Measurements from ENCODE around the gene ASIC4. TPM values are rescaled to one million over a fixed set of nuclear protein-coding genes. Genes with fewer than 3 reads are reported as not detected.
A peak's percentile ranks its signal among the peaks of the same experiment; 100 is the strongest.

Gene ASIC4
- total and polyA plus RNA-seq, 9 of the 15 experiments (the other 6 are each of a cell fraction or from before 2014, with no cell fraction given) = 0.07 to 19.2 (median 4.8) TPM

DNA sequence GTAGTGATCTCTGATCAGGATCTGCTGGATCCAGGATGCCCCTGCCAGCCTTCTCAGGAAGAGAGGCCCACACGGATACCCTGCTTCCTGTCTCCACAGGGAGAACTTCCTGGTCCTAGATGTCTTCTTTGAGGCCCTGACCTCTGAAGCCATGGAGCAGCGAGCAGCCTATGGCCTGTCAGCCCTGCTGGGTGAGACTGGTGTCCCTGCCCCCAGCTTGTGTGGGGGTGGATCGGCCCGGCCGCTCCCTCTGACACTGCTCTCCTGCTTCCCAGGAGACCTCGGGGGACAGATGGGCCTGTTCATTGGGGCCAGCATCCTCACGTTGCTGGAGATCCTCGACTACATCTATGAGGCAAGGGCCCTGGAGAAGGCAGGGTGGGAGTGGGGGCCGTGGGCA is 22.7 kb downstream of the ASIC4 start:
- Histone ChIP-seq H3K79me2 (ENCODE audit: control insufficient read depth, insufficient read depth, low read length) (peaks cover 19% of the 10 kb centered on the region), H3K36me3 (ENCODE audit: control insufficient read depth, insufficient read depth, low read length) (peaks cover 61% of the 10 kb centered on the region; the same call in 2 of the 3 replicates), H3K27me3 (ENCODE audit: control insufficient read depth in 2 of 2, insufficient read depth in 2 of 2, low read length in 2 of 2) (no peaks in the 10 kb centered on the region), H3K9ac (ENCODE audit: insufficient read depth in 1 of 2, low read depth in 2 of 2, low read length in 2 of 2) (peak overlapping the region in 1 of 2 experiments; percentile 58; a peak in 1 of 4 replicates), H2AFZ (ENCODE audit: low read depth, low read length) (no peak overlapping the region), H3K9me1 (ENCODE audit: control insufficient read depth, insufficient read depth, low read length) (no peaks in the 10 kb centered on the region), H3K4me1 (replicated peaks in 1 of 2; ENCODE audit: control insufficient read depth in 2 of 2, insufficient read depth in 2 of 2, low read length in 2 of 2) (peaks cover 0 to 55% of the 10 kb centered on the region in 2 experiments; a peak in 3 of 5 replicates), H3K4me2 (ENCODE audit: insufficient read depth, low read length) (no peak overlapping the region), H3K27ac (ENCODE audit: extremely low read depth, low read depth, low read length) (no peak overlapping the region), H3K9me3 (replicated peaks; ENCODE audit: control insufficient read depth, insufficient read depth, low read depth, low read length) (no peaks in the 10 kb centered on the region), H4K20me1 (replicated peaks; ENCODE audit: control insufficient read depth, insufficient read depth, low read length) (peaks cover 18% of the 10 kb centered on the region; the same call in 1 of the 2 replicates), H3K4me3 (no peak overlapping the region)
- BruUV-seq (replicated peaks) = no TSS peak
- intact Hi-C loops (cut with micrococcal nuclease) = no loop called here
- WGBS (ENCODE audit: insufficient coverage, low coverage, missing lambda C conversion rate) = 57% methylated on average over 4 of the region's 9 CpGs
- DNase-seq (ENCODE audit: extremely low read depth in 1 of 4, low spot score in 3 of 4) = no peak
- POLR2A ChIA-PET = interaction anchor here (0.6 to 1.0 kb wide), 4 partner anchors 15 to 106 kb away, joined by 3 to 4 read pairs (median 3); no protein-coding TSS in a partner anchor
- FAIRE-seq = no peak
- in situ Hi-C loops (cut with MboI) = no loop called here
- no peak for ATAC-seq
- CTCF ChIA-PET (ENCODE audit: low intra/inter-chr PET ratio) = no interaction called here
- TF ChIP-seq RUNX1 (IDR thresholded peaks at IDR 0.05; ENCODE audit: low read depth) = no peak
- peak; percentile 59 for TF ChIP-seq EGR1 (conservative IDR thresholded peaks at IDR 0.05)
- no peak for TF ChIP-seq TCF3 (CRISPR knock-in tag; IDR thresholded peaks at IDR 0.05)
- TF ChIP-seq LCOR (CRISPR knock-in tag; IDR thresholded peaks at IDR 0.05) = no peak

DNA sequence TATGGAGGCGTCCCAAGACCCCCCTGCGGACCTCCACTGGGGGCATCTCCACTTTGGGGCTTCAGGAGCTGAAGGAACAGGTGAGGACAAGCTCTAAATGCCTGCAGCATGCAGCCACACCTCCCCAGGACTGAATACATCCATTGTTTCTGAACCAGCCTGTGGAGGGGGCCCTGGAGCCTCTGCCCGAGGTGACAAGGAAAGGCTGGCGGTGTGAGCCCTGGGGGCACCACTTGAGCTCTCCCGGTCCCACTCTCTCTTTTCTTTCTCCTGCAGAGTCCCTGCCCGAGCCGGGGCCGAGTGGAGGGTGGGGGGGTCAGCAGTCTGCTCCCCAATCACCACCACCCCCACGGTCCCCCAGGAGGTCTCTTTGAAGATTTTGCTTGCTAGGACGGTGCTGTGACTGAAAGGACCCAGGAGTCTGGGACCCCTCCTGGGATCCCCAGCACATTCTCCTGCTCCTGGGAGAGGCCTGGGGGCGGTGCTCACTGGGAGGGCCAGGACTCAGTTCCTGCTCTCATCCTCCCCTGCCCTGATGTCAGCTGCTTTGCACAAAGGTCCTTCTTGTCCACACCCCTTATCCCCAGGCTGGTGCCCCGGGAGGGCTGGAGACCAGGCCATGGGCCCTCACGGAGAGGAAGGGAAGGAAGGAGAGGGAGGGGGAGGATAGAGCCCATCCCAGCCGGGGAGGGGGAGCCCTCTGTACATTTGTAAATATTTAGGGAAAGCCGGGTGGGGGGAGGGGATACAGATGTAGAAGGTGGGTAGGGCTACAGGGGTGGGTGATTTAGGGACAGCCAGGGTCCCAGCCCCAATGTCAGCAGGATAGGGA is 23.6 kb downstream of the ASIC4 start:
- H3K4me2 ChIP-seq (ENCODE audit: insufficient read depth, low read length) = no peak overlapping the region
- peaks cover 18% of the 10 kb centered on the region for H3K79me2 ChIP-seq (ENCODE audit: control insufficient read depth, insufficient read depth, low read length)
- DNase-seq (ENCODE audit: extremely low read depth in 1 of 4, low spot score in 3 of 4) (no peak), FAIRE-seq (no peak), ATAC-seq (no peak)
- peak overlapping the region in 1 of 2 experiments; percentile 74; a peak in 2 of 4 replicates for H3K9ac ChIP-seq (ENCODE audit: insufficient read depth in 1 of 2, low read depth in 2 of 2, low read length in 2 of 2)
- WGBS (ENCODE audit: insufficient coverage, low coverage, missing lambda C conversion rate) = 73% methylated on average over 7 of the region's 15 CpGs
- no peaks in the 10 kb centered on the region for H3K9me3 ChIP-seq (replicated peaks; ENCODE audit: control insufficient read depth, insufficient read depth, low read depth, low read length)
- no peaks in the 10 kb centered on the region for H3K27me3 ChIP-seq (ENCODE audit: control insufficient read depth in 2 of 2, insufficient read depth in 2 of 2, low read length in 2 of 2)
- in situ Hi-C loops (cut with MboI) (no loop called here), intact Hi-C loops (cut with micrococcal nuclease) (no loop called here)
- H2AFZ ChIP-seq (ENCODE audit: low read depth, low read length) = no peak overlapping the region
- no peaks in the 10 kb centered on the region for H3K9me1 ChIP-seq (ENCODE audit: control insufficient read depth, insufficient read depth, low read length)
- peaks cover 0 to 54% of the 10 kb centered on the region in 2 experiments; a peak in 3 of 5 replicates for H3K4me1 ChIP-seq (replicated peaks in 1 of 2; ENCODE audit: control insufficient read depth in 2 of 2, insufficient read depth in 2 of 2, low read length in 2 of 2)
- H3K4me3 ChIP-seq = no peak overlapping the region
- CTCF ChIA-PET (ENCODE audit: low intra/inter-chr PET ratio) = interaction anchor here (0.8 kb wide), 1 partner anchor 57 kb away, joined by 3 read pairs; no protein-coding TSS in a partner anchor
- peaks cover 18% of the 10 kb centered on the region; the same call in 1 of the 2 replicates for H4K20me1 ChIP-seq (replicated peaks; ENCODE audit: control insufficient read depth, insufficient read depth, low read length)
- peaks cover 51% of the 10 kb centered on the region; the same call in 2 of the 3 replicates for H3K36me3 ChIP-seq (ENCODE audit: control insufficient read depth, insufficient read depth, low read length)
- BruUV-seq (replicated peaks) = no TSS peak
- H3K27ac ChIP-seq (ENCODE audit: extremely low read depth, low read depth, low read length) = no peak overlapping the region
- POLR2A ChIA-PET = interaction anchor here (0.5 to 1.1 kb wide), 3 partner anchors 14 to 164 kb away, joined by 3 read pairs; no protein-coding TSS in a partner anchor
- no peak for TF ChIP-seq SMARCE1 (IDR thresholded peaks at IDR 0.05)
- TF ChIP-seq COPS2 (conservative IDR thresholded peaks at IDR 0.05) = no peak
- TF ChIP-seq USF2 (CRISPR knock-in tag; IDR thresholded peaks at IDR 0.05) = no peak
- no peak for TF ChIP-seq SIN3B (IDR thresholded peaks at IDR 0.05; ENCODE audit: low read depth)
- TF ChIP-seq ZNF277 (CRISPR knock-in tag; IDR thresholded peaks at IDR 0.05; ENCODE audit: borderline replicate concordance) = no peak
- TF ChIP-seq HNRNPH1 (optimal IDR thresholded peaks at IDR 0.05; ENCODE audit: low read depth, low read length) = no peak

Data from K562 (cell line).